Measurements from ENCODE around the gene DCAF10.

Gene DCAF10

DNA sequence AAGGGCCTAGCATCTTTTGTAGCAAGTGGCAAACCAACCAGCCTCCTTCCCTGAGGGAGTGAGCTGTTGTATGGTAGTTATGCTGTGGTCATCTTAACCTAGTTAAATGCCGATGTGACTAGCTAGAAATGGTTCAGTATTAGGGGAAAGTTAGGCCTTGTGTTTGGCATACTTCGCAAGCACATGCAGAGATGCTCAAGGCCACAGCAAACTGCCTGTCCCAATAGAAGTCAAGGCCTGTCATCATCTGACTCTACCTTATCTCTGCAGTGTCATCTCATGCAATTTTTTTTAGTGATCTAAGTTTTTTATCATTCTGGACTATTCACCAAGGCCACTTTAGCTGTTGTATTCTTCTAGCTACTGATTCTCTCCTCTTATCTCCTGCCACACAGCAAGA, 10.5 kb upstream of the DCAF10 start:
- Histone ChIP-seq H2BK12ac (ENCODE audit: low read length) (no peak overlapping the region), H3K27me3 (ENCODE audit: control insufficient read depth in 3 of 3, insufficient read depth in 3 of 3, low read depth in 1 of 3, low read length in 3 of 3) (peaks cover 0 to 4% (median 0%) of the 10 kb centered on the region in 3 experiments), H3K9me3 (replicated peaks in 1 of 2; ENCODE audit: control insufficient read depth in 2 of 2, insufficient read depth in 1 of 2, low read depth in 1 of 2, low read length in 2 of 2) (peaks cover 0 to 4% of the 10 kb centered on the region in 2 donors), H2BK5ac (ENCODE audit: low read length) (no peak overlapping the region), H3K14ac (ENCODE audit: low read length) (no peak overlapping the region), H3K18ac (ENCODE audit: low read length) (no peak overlapping the region), H2AFZ (ENCODE audit: low read length) (no peak overlapping the region), H3K36me3 (replicated peaks in 1 of 2; ENCODE audit: control insufficient read depth in 2 of 2, insufficient read depth in 2 of 2, low read length in 2 of 2) (no peaks in the 10 kb centered on the region), H3K23ac (ENCODE audit: low read depth, low read length, poor library complexity) (no peak overlapping the region), H3K4me2 (ENCODE audit: insufficient read depth, low read length, poor library complexity, severe bottlenecking) (no peak overlapping the region), H4K91ac (ENCODE audit: low read depth, low read length, poor library complexity) (no peak overlapping the region), H3K4me1 (ENCODE audit: control insufficient read depth in 2 of 2, insufficient read depth in 1 of 2, low read depth in 1 of 2, low read length in 2 of 2) (no peaks in the 10 kb centered on the region), H4K8ac (ENCODE audit: low read depth, low read length) (no peak overlapping the region), H3K4me3 (ENCODE audit: low read length in 2 of 2) (no peak overlapping the region), H3K79me1 (ENCODE audit: low read depth, low read length) (no peaks in the 10 kb centered on the region), H3K4ac (ENCODE audit: low read length) (no peak overlapping the region), H3K27ac (replicated peaks; ENCODE audit: low read length) (no peak overlapping the region), H2AK5ac (ENCODE audit: low read depth, low read length) (no peak overlapping the region), H2BK120ac (ENCODE audit: low read depth, low read length) (no peak overlapping the region), H3K9ac (ENCODE audit: low read depth, low read length, poor library complexity) (no peak overlapping the region), H2BK15ac (ENCODE audit: low read length) (no peak overlapping the region)
- DNase-seq (ENCODE audit: low spot score), result no peak
- no CpG with 5 or more reads among the region's 2 CpGs for WGBS, 2 donors (ENCODE audit: extremely low coverage in 2 of 2, insufficient read length in 2 of 2, insufficient replicate concordance in 1 of 2)

GRCh38 chr9:37792122-37792521, 8.5 kb upstream of the DCAF10 start:
- H3K23ac ChIP-seq (ENCODE audit: low read depth, low read length, poor library complexity), result no peak overlapping the region
- no peak overlapping the region for H3K4me3 ChIP-seq (ENCODE audit: low read length in 2 of 2)
- no peak overlapping the region for H2BK5ac ChIP-seq (ENCODE audit: low read length)
- no peak overlapping the region for H2BK15ac ChIP-seq (ENCODE audit: low read length)
- no CpG with 5 or more reads among the region's 5 CpGs for WGBS, 2 donors (ENCODE audit: extremely low coverage in 2 of 2, insufficient read length in 2 of 2, insufficient replicate concordance in 1 of 2)
- no peak overlapping the region for H4K91ac ChIP-seq (ENCODE audit: low read depth, low read length, poor library complexity)
- H2AFZ ChIP-seq (ENCODE audit: low read length), result no peak overlapping the region
- H3K18ac ChIP-seq (ENCODE audit: low read length), result no peak overlapping the region
- H3K36me3 ChIP-seq (replicated peaks in 1 of 2; ENCODE audit: control insufficient read depth in 2 of 2, insufficient read depth in 2 of 2, low read length in 2 of 2), result no peaks in the 10 kb centered on the region
- peaks cover 0 to 4% of the 10 kb centered on the region in 2 donors for H3K9me3 ChIP-seq (replicated peaks in 1 of 2; ENCODE audit: control insufficient read depth in 2 of 2, insufficient read depth in 1 of 2, low read depth in 1 of 2, low read length in 2 of 2)
- no peak overlapping the region for H2AK5ac ChIP-seq (ENCODE audit: low read depth, low read length)
- H3K4ac ChIP-seq (ENCODE audit: low read length), result no peak overlapping the region
- H2BK120ac ChIP-seq (ENCODE audit: low read depth, low read length), result no peak overlapping the region
- H4K8ac ChIP-seq (ENCODE audit: low read depth, low read length), result no peak overlapping the region
- H3K4me2 ChIP-seq (ENCODE audit: insufficient read depth, low read length, poor library complexity, severe bottlenecking), result no peak overlapping the region
- no peaks in the 10 kb centered on the region for H3K4me1 ChIP-seq (ENCODE audit: control insufficient read depth in 2 of 2, insufficient read depth in 1 of 2, low read depth in 1 of 2, low read length in 2 of 2)
- peaks cover 1% of the 10 kb centered on the region for H3K79me1 ChIP-seq (ENCODE audit: low read depth, low read length)
- H3K27me3 ChIP-seq (ENCODE audit: control insufficient read depth in 3 of 3, insufficient read depth in 3 of 3, low read depth in 1 of 3, low read length in 3 of 3), result peaks cover 0 to 8% (median 0%) of the 10 kb centered on the region in 3 experiments
- H2BK12ac ChIP-seq (ENCODE audit: low read length), result no peak overlapping the region
- no peak overlapping the region for H3K9ac ChIP-seq (ENCODE audit: low read depth, low read length, poor library complexity)
- H3K27ac ChIP-seq (replicated peaks; ENCODE audit: low read length), result no peak overlapping the region
- DNase-seq (ENCODE audit: low spot score), result no peak
- H3K14ac ChIP-seq (ENCODE audit: low read length), result no peak overlapping the region

GRCh38 chr9:37796232-37796631, 4.4 kb upstream of the DCAF10 start:
- no peak for DNase-seq (ENCODE audit: low spot score)
- Histone ChIP-seq H3K18ac (ENCODE audit: low read length) (no peak overlapping the region), H4K91ac (ENCODE audit: low read depth, low read length, poor library complexity) (no peak overlapping the region), H3K9me3 (replicated peaks in 1 of 2; ENCODE audit: control insufficient read depth in 2 of 2, insufficient read depth in 1 of 2, low read depth in 1 of 2, low read length in 2 of 2) (no peaks in the 10 kb centered on the region), H2BK120ac (ENCODE audit: low read depth, low read length) (no peak overlapping the region), H3K4me1 (ENCODE audit: control insufficient read depth in 2 of 2, insufficient read depth in 1 of 2, low read depth in 1 of 2, low read length in 2 of 2) (peaks cover 2 to 5% of the 10 kb centered on the region in 2 donors), H2AFZ (ENCODE audit: low read length) (no peak overlapping the region), H3K4me2 (ENCODE audit: insufficient read depth, low read length, poor library complexity, severe bottlenecking) (no peak overlapping the region), H3K14ac (ENCODE audit: low read length) (no peak overlapping the region), H2BK5ac (ENCODE audit: low read length) (no peak overlapping the region), H3K4ac (ENCODE audit: low read length) (no peak overlapping the region), H2BK12ac (ENCODE audit: low read length) (no peak overlapping the region), H3K79me1 (ENCODE audit: low read depth, low read length) (peaks cover 6% of the 10 kb centered on the region), H4K8ac (ENCODE audit: low read depth, low read length) (no peak overlapping the region), H3K23ac (ENCODE audit: low read depth, low read length, poor library complexity) (no peak overlapping the region), H3K36me3 (replicated peaks in 1 of 2; ENCODE audit: control insufficient read depth in 2 of 2, insufficient read depth in 2 of 2, low read length in 2 of 2) (no peaks in the 10 kb centered on the region), H3K4me3 (ENCODE audit: low read length in 2 of 2) (no peak overlapping the region), H2AK5ac (ENCODE audit: low read depth, low read length) (no peak overlapping the region), H3K9ac (ENCODE audit: low read depth, low read length, poor library complexity) (no peak overlapping the region), H3K27me3 (ENCODE audit: control insufficient read depth in 3 of 3, insufficient read depth in 3 of 3, low read depth in 1 of 3, low read length in 3 of 3) (peaks cover 0 to 4% (median 0%) of the 10 kb centered on the region in 3 experiments), H2BK15ac (ENCODE audit: low read length) (no peak overlapping the region), H3K27ac (replicated peaks; ENCODE audit: low read length) (no peak overlapping the region)
- WGBS, 2 donors (ENCODE audit: extremely low coverage in 2 of 2, insufficient read length in 2 of 2, insufficient replicate concordance in 1 of 2), result no CpG with 5 or more reads among the region's 2 CpGs

GRCh38 chr9:37798677-37799076, 1.9 kb upstream of the DCAF10 start:
- Histone ChIP-seq H2BK15ac (ENCODE audit: low read length) (no peak overlapping the region), H2BK5ac (ENCODE audit: low read length) (no peak overlapping the region), H3K27ac (replicated peaks; ENCODE audit: low read length) (no peak overlapping the region)

More at GRCh38 chr9:37798677-37799076, 1.9 kb upstream of the DCAF10 start:
- H3K4me2 ChIP-seq (ENCODE audit: insufficient read depth, low read length, poor library complexity, severe bottlenecking), result no peak overlapping the region
- H2BK120ac ChIP-seq (ENCODE audit: low read depth, low read length), result no peak overlapping the region
- H3K79me1 ChIP-seq (ENCODE audit: low read depth, low read length), result peaks cover 8% of the 10 kb centered on the region
- no peak overlapping the region for H2AFZ ChIP-seq (ENCODE audit: low read length)
- peaks cover 6 to 14% of the 10 kb centered on the region in 2 donors for H3K4me1 ChIP-seq (ENCODE audit: control insufficient read depth in 2 of 2, insufficient read depth in 1 of 2, low read depth in 1 of 2, low read length in 2 of 2)
- no peak overlapping the region for H3K4me3 ChIP-seq (ENCODE audit: low read length in 2 of 2)
- no peak overlapping the region for H3K18ac ChIP-seq (ENCODE audit: low read length)
- H3K14ac ChIP-seq (ENCODE audit: low read length), result no peak overlapping the region
- peaks cover 0 to 10% of the 10 kb centered on the region in 2 donors for H3K36me3 ChIP-seq (replicated peaks in 1 of 2; ENCODE audit: control insufficient read depth in 2 of 2, insufficient read depth in 2 of 2, low read length in 2 of 2)
- H3K9ac ChIP-seq (ENCODE audit: low read depth, low read length, poor library complexity), result no peak overlapping the region
- no peaks in the 10 kb centered on the region for H3K9me3 ChIP-seq (replicated peaks in 1 of 2; ENCODE audit: control insufficient read depth in 2 of 2, insufficient read depth in 1 of 2, low read depth in 1 of 2, low read length in 2 of 2)
- H2BK12ac ChIP-seq (ENCODE audit: low read length), result no peak overlapping the region
- no peak overlapping the region for H3K4ac ChIP-seq (ENCODE audit: low read length)
- no peak overlapping the region for H4K8ac ChIP-seq (ENCODE audit: low read depth, low read length)
- no CpG with 5 or more reads among the region's 1 CpG for WGBS, 2 donors (ENCODE audit: extremely low coverage in 2 of 2, insufficient read length in 2 of 2, insufficient replicate concordance in 1 of 2)
- H3K23ac ChIP-seq (ENCODE audit: low read depth, low read length, poor library complexity), result no peak overlapping the region
- no peak for DNase-seq (ENCODE audit: low spot score)
- peaks cover 0 to 4% (median 0%) of the 10 kb centered on the region in 3 experiments for H3K27me3 ChIP-seq (ENCODE audit: control insufficient read depth in 3 of 3, insufficient read depth in 3 of 3, low read depth in 1 of 3, low read length in 3 of 3)
- no peak overlapping the region for H4K91ac ChIP-seq (ENCODE audit: low read depth, low read length, poor library complexity)
- no peak overlapping the region for H2AK5ac ChIP-seq (ENCODE audit: low read depth, low read length)

All from neuronal stem cell (in vitro differentiated cells).